NCI-H128 (cell line): Measurements from ENCODE around the gene LRMDA.
A peak's percentile ranks its signal among the peaks of the same experiment; 100 is the strongest.

ENCODE experiments used
- DNase-seq: peaks from one replicate; lab custom pipeline; 2025; ENCODE audit not compliant: unreplicated experiment; lab: John Stamatoyannopoulos, UW

LRMDA gene

DNA sequence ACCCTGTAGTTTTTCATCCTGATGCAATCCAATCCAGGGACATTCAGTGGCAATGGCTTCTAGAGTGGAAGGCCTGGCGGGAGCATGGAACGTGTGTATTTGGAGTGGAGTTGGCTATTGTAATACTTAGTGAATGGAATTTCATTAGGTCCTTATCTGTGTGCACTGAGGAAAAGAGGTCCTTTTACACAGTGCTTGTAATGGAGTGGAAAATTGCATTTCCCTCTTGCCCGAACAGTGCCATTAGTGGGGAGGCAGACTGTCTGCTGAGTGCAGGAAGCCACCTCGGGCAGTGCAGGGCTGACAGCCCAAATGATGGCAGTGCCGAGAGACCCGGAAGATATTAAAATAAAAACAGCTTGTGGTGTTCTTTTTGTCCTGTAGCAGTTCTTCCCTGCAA, 786.6 kb downstream of the LRMDA start:
- peak; percentile 39 for DNase-seq

GRCh38 chr10:76229341-76229740, 797.9 kb downstream of the LRMDA start:
- DNase-seq = no peak

DNA sequence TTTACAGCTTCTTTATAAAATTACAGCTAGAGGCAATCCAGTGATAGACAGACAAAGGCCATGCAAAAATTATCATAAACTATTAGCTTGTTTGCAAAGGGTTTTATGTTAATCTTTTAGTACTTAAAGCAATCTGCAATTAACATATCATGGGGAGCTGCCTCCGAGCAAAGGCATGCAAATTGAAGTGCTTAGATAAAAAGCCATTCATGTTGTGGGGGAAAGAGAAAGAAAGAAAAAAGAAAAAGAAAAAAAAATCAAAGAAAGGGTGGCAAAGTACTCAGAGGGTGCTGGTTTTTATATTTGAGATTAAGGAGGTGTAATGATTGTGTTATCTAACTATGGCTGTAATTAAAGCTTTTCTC, 799.5 kb downstream of the LRMDA start:
- DNase-seq = no peak

DNA sequence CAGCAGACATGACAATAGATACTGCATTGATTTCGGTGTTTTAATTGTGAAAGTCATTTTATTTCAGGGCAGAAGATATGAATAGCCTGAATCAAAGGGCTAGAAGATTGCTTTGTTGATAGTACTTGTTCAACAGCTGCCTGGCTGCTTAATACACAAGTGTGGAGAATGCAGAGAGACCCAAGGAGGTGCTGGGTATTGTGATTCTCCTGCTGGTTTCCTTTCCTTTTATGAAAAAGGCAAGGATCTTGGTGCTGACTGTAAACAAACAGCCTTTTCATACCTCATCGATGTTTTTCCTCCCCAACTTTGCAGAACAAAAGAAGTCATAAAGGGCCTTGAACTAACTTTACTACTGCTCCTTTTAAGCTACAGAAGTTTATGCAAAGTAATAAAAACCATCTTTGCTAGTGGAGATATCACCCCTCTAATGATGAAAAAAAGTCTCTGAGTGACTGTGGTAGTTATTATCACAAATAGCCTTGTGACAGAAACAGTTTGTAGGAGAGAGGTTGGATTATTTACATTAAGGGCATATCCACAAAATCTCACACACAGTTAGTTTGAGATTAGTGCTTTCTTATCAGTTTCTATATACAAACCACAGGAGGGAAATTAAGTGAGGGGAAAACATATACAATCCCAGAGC, 800.0 kb downstream of the LRMDA start:
- no peak for DNase-seq

DNA sequence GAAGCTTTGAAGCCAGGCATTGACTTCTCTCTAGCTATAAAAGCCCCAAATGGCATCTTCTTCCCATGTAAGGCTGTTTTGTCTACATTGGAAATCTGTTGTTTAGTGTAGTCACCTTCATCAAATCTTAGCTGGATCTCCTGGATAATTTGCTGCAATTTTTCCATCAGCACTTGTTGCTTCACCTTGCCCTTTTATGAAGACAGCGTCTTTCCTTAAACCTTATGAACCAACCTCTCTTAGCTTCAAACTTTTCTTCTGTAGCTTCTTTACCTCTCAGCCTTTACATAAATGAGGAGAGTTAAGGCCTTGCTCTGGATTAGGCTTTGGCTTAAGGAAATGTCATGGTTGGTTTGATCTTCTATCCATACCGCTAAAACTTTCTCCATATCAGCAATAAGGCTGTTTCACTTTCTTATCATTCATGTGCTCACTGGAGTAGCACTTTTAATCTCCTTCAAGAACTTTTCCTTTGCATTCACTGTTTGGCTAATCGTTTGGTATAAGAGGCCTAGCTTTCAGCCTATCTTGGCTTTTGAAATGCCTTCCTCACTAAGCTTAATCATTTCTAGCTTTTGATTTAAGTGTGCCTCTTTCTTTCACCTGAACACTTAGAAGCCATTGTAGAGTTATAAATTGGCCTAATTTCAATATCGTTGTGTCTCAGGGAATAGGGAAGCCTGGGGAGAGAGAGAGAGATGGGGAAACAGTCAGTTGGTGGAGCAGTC, 803.2 kb downstream of the LRMDA start:
- DNase-seq = no peak

GRCh38 chr10:76236356-76236755, 804.9 kb downstream of the LRMDA start:
- no peak for DNase-seq

GRCh38 chr10:76242956-76243355, 811.5 kb downstream of the LRMDA start:
- no peak for DNase-seq

DNA sequence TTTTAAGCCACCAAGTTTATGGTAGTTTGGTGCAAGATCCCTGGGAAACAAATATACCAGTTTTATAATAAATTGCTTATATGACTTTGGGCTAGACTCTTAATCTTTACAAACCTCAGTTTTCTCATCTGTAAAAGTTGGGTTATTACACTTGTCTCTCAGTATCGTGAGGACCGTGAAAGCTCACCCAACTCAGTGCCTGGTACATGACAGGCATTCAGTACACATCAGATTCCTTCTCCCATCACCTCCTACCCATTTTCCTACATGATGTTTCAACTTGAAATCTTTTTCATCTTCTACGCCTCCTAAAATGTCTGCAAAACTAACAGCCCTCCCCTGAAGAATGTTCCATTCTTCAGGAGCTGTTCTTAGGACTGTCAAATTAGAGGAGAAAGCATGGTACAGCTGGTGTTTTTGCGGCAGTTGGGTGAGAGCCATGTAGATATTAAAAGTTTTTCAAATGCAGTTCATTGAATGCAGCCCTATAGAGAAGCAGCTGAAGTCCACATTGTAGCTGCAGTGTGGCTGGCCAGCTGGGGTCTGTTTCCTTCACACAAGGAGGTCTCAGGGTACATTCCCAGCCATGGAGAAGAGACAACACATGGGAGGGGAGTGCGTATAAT, 812.8 kb downstream of the LRMDA start:
- no peak for DNase-seq

GRCh38 chr10:76245951-76246495, 814.6 kb downstream of the LRMDA start:
- DNase-seq = no peak

- no peak for DNase-seq
These were observed 817.3 kb downstream of the LRMDA start for GRCh38 chr10:76248649-76249200.

- DNase-seq = no peak
These were observed 820.6 kb downstream of the LRMDA start for GRCh38 chr10:76251841-76252671.

DNA sequence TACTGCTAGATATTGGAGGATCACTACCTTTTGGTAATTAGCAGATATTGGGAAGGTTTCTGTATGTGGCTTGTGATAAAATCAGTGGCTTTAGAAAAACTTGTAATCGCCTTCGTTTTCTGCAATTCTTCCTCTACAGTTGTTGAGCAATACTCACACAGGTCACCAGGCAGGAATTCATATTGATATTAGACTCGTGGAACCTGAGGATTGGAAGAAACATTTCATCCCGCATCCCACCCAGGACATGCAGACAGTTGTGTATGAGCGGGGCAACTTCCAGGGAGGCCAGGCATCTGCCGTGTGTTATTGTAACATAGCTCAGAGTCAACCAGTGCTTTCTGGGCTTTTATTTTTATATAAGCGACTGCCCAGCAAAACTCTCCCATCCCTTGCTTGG, 821.3 kb downstream of the LRMDA start:
- no peak for DNase-seq

DNA sequence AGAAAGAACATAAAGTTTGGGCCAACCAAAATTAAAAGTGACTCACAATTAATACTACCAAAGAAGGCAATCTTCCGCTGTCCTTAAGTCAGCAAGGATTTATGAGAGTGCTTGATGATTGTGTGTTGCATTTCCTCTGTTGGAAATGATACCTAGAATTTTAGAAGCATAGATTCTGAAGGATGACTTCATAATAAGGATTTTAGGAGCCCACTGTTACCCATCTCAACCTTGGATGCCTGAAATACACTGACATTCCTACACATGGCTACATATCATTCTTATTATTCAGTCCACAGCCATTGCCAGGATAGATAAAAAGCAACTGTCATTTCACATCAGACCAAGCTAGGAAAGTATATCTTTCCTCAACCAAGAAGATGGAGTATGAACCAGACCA, 823.8 kb downstream of the LRMDA start:
- no peak for DNase-seq

DNA sequence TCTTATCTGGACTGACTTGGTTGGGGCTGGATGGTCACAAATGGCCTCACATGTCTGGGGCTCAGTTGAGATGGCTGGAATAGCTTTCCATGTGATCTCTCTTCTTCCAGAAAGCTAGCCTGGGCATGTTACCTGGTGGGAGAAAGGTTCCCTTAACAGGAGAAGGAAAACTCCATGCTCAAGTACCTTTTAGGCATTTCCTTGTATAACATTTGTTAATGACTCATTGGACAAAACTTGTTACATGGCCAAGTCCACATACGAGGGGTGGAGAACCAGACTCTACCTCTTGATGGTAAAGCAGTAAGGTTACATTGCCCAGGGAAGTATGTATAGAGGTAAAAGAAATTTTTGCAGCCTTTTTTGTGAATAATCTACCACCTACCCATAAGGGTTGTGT, 826.4 kb downstream of the LRMDA start:
- DNase-seq = no peak

GRCh38 chr10:76265441-76266113, 834.2 kb downstream of the LRMDA start:
- no peak for DNase-seq

DNA sequence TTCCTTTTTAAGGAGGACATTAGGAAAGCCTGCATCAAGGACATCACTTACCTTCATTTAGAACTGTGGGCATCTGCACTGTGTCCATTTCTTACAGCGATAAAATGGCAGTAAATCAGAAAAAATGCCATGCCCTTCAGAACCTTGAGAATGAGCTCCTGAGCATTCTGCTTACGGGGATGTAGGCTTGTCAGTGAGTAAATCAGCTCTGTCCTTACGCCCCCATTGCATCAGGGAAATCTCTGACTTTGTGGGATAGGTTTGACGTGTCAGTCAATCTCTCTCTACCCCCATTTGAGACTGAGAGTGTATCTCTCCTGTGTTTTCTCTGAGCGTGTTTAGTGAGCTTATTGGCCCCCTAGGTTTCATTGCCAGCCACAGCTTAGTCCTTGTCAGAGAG, 837.1 kb downstream of the LRMDA start:
- no peak for DNase-seq

GRCh38 chr10:76268954-76269353, 837.5 kb downstream of the LRMDA start:
- DNase-seq = no peak

GRCh38 chr10:76270464-76270863, 839.0 kb downstream of the LRMDA start:
- DNase-seq = no peak

GRCh38 chr10:76274933-76275332, 843.5 kb downstream of the LRMDA start:
- no peak for DNase-seq

GRCh38 chr10:76278811-76279460, 847.5 kb downstream of the LRMDA start:
- no peak for DNase-seq
